ENCODE results near the gene CHST15. TPM values are rescaled to one million over a fixed set of nuclear protein-coding genes. Genes with fewer than 3 reads are reported as not detected.
A peak's percentile ranks its signal among the peaks of the same experiment; 100 is the strongest.

The CHST15 gene
- total RNA-seq, 1 donor from 2014 or later, result 18.3 TPM

DNA sequence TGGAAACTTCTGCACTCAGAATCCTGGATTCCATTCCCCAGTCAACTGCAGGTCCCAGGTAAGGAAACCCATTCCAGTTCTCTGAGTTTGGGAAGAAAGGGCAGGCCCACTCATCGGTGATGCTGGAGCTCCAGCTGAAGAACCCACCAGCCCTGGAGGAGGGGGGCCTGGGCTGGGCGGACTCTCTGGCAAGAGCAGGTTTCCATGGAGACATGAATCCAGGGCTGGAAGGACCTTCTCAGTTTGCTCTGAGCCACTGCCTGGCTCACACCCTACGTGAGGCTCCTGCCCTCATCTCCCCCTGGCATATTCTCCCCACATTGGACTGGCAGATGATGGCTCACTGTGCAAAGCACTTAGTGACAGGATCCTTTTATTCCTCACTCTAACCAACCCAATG lies 128.4 kb downstream of the CHST15 start:
- DNase-seq, result no peak

- peak; percentile 16 for DNase-seq
Observed at GRCh38 chr10:123962756-123963530, 130.5 kb downstream of the CHST15 start.

GRCh38 chr10:123958241-123958640 lies 135.2 kb downstream of the CHST15 start:
- peak; percentile 17 for DNase-seq

Other genes starting within 250 kb of the CHST15 start
- gene CPXM2, start 201.8 kb downstream of the CHST15 start, total RNA-seq, result 7.8 TPM

All from tongue (tissue), 2 donors.